ENCODE results near the gene NHLRC1. TPM values are rescaled to one million over a fixed set of nuclear protein-coding genes. Genes with fewer than 3 reads are reported as not detected.

Gene NHLRC1
- total RNA-seq, 4 donors from 2014 or later, result 2.0 to 5.0 (median 4.3) TPM

GRCh38 chr6:18148304-18149025 lies 26.0 kb upstream of the NHLRC1 start:
- WGBS, 2 donors, result 78 to 88% methylated on average over 5 of the region's 5 CpGs
- H3K4me1 ChIP-seq, result peaks cover 0 to 10% (median 0%) of the 10 kb centered on the region in 4 donors
- no peak overlapping the region for H3K27ac ChIP-seq
- no peak overlapping the region for H3K4me3 ChIP-seq
- no peak for DNase-seq (ENCODE audit: low spot score in 2 of 2)
- no peaks in the 10 kb centered on the region for H3K9me3 ChIP-seq
- TF ChIP-seq EP300 (IDR thresholded peaks at IDR 0.05) (no peak), CTCF (IDR thresholded peaks at IDR 0.05) (no peak), POLR2A (IDR thresholded peaks at IDR 0.05) (no peak)
- peaks cover 0 to 28% (median 0%) of the 10 kb centered on the region in 3 donors for H3K36me3 ChIP-seq
- no peaks in the 10 kb centered on the region for H3K27me3 ChIP-seq

- Histone ChIP-seq H3K9me3 (no peaks in the 10 kb centered on the region), H3K4me3 (no peak overlapping the region), H3K27me3 (no peaks in the 10 kb centered on the region), H3K27ac (no peak overlapping the region), H3K36me3 (peaks cover 0 to 36% (median 0%) of the 10 kb centered on the region in 3 donors), H3K4me1 (peaks cover 0 to 7% (median 0%) of the 10 kb centered on the region in 4 donors)
- WGBS, 2 donors, result 95 to 99% methylated on average over 2 of the region's 2 CpGs
- no peak for TF ChIP-seq POLR2A (IDR thresholded peaks at IDR 0.05)
- TF ChIP-seq EP300 (IDR thresholded peaks at IDR 0.05), result no peak
- no peak for TF ChIP-seq CTCF (IDR thresholded peaks at IDR 0.05)
- no peak for DNase-seq (ENCODE audit: low spot score in 2 of 2)
These were observed 25.1 kb upstream of the NHLRC1 start for GRCh38 chr6:18147616-18148015.

- Histone ChIP-seq H3K27ac (no peak overlapping the region), H3K4me3 (no peak overlapping the region), H3K36me3 (peaks cover 0 to 41% (median 0%) of the 10 kb centered on the region in 3 donors), H3K27me3 (no peaks in the 10 kb centered on the region), H3K4me1 (peaks cover 0 to 5% (median 0%) of the 10 kb centered on the region in 4 donors), H3K9me3 (no peaks in the 10 kb centered on the region)
- 65 to 74% methylated on average over 2 of the region's 2 CpGs for WGBS, 2 donors
- no peak for DNase-seq (ENCODE audit: low spot score in 2 of 2)
- TF ChIP-seq EP300 (IDR thresholded peaks at IDR 0.05), result no peak
- no peak for TF ChIP-seq POLR2A (IDR thresholded peaks at IDR 0.05)
- no peak for TF ChIP-seq CTCF (IDR thresholded peaks at IDR 0.05)
These were observed 24.7 kb upstream of the NHLRC1 start for GRCh38 chr6:18147160-18147559.

- Histone ChIP-seq H3K4me3 (no peak overlapping the region), H3K9me3 (no peaks in the 10 kb centered on the region), H3K27ac (no peak overlapping the region), H3K4me1 (no peaks in the 10 kb centered on the region), H3K27me3 (no peaks in the 10 kb centered on the region), H3K36me3 (peaks cover 0 to 76% (median 7%) of the 10 kb centered on the region in 3 donors)
- no peak for DNase-seq (ENCODE audit: low spot score in 2 of 2)
- TF ChIP-seq EP300 (IDR thresholded peaks at IDR 0.05), result no peak
- TF ChIP-seq CTCF (IDR thresholded peaks at IDR 0.05), result no peak
- TF ChIP-seq POLR2A (IDR thresholded peaks at IDR 0.05), result no peak
- WGBS, 2 donors, result 80 to 93% methylated on average over 3 of the region's 3 CpGs
These were observed 20.0 kb upstream of the NHLRC1 start for GRCh38 chr6:18142591-18142861.

- peaks cover 0 to 81% (median 7%) of the 10 kb centered on the region in 3 donors for H3K36me3 ChIP-seq
- TF ChIP-seq EP300 (IDR thresholded peaks at IDR 0.05), result no peak
- no peak for TF ChIP-seq CTCF (IDR thresholded peaks at IDR 0.05)
- TF ChIP-seq POLR2A (IDR thresholded peaks at IDR 0.05), result no peak
- H3K9me3 ChIP-seq, result no peaks in the 10 kb centered on the region
- H3K27ac ChIP-seq, result no peak overlapping the region
- 83 to 86% methylated on average over 13 of the region's 13 CpGs for WGBS, 2 donors
- H3K27me3 ChIP-seq, result no peaks in the 10 kb centered on the region
- no peak overlapping the region for H3K4me3 ChIP-seq
- DNase-seq (ENCODE audit: low spot score in 2 of 2), result no peak
- H3K4me1 ChIP-seq, result no peaks in the 10 kb centered on the region
These were observed 19.5 kb upstream of the NHLRC1 start for GRCh38 chr6:18141805-18142590.
